Fibroblast of lung (primary cell): ENCODE data around the gene MYO1H. TPM values are rescaled to one million over a fixed set of nuclear protein-coding genes. Genes with fewer than 3 reads are reported as not detected.

Experiments
- DNase-seq, 2 donors: peaks; one replicate each; pipeline versions ENCODE4 v3.0.0 to v3.0.0-alpha.2; 2010; ENCODE audit warnings: low read depth in 2 of 2
- H2AFZ ChIP-seq: 2 replicates; pipeline ENCODE4 v1.5.1; 2012; ENCODE audit warnings: low read length, control low read depth, inconsistent platforms
- H3K27ac ChIP-seq: 2 replicates; pipeline ENCODE4 v1.5.1; 2011; ENCODE audit warnings: low read length, control low read depth; ENCODE audit not compliant: insufficient read depth
- H3K27me3 ChIP-seq: 2 replicates; pipeline ENCODE4 v1.5.1; 2011; ENCODE audit warnings: mild to moderate bottlenecking, low read length; ENCODE audit not compliant: control insufficient read depth, insufficient read depth
- H3K36me3 ChIP-seq: 2 replicates; pipeline ENCODE4 v1.5.1; 2011; ENCODE audit warnings: low read length; ENCODE audit not compliant: control insufficient read depth, insufficient read depth
- H3K4me1 ChIP-seq: 2 replicates; pipeline ENCODE4 v1.5.1; 2011; ENCODE audit warnings: low read length; ENCODE audit not compliant: control insufficient read depth, insufficient read depth; ENCODE audit errors: extremely low read depth
- H3K4me2 ChIP-seq: 2 replicates; pipeline ENCODE4 v1.5.1; 2011; ENCODE audit warnings: low read length, control low read depth; ENCODE audit not compliant: insufficient read depth; ENCODE audit errors: extremely low read depth
- H3K4me3 ChIP-seq, 4 experiments: fragments of 200-600 bp in 1 of 4; sonication (generic) in 1 of 4; replicated peaks in 1 of 4; 2 replicates each; pipeline ENCODE4 v1.5.1; 2011 to 2016; ENCODE audit warnings: low read length in 4 of 4, low read depth in 3 of 4, mild to moderate bottlenecking in 3 of 4, control low read depth in 2 of 4, inconsistent platforms in 1 of 4, mixed read lengths in 1 of 4; ENCODE audit not compliant: insufficient read depth in 1 of 4; ENCODE audit errors: control extremely low read depth in 1 of 4
- H3K79me2 ChIP-seq: 2 replicates; pipeline ENCODE4 v1.5.1; 2012; ENCODE audit warnings: mild to moderate bottlenecking, low read length, inconsistent platforms; ENCODE audit not compliant: control insufficient read depth, insufficient read depth
- H3K9ac ChIP-seq: 2 replicates; pipeline ENCODE4 v1.5.1; 2011; ENCODE audit warnings: mild to moderate bottlenecking, low read length, control low read depth; ENCODE audit not compliant: insufficient read depth
- H3K9me3 ChIP-seq: 2 replicates; pipeline ENCODE4 v1.5.1; 2012; ENCODE audit warnings: low read depth, low read length; ENCODE audit not compliant: control insufficient read depth, insufficient read depth
- H4K20me1 ChIP-seq: 2 replicates; pipeline ENCODE4 v1.5.1; 2011; ENCODE audit warnings: low read length; ENCODE audit not compliant: control insufficient read depth, insufficient read depth; ENCODE audit errors: extremely low read depth
- EZH2 ChIP-seq: IDR thresholded peaks from 2 replicates; pipeline ENCODE4 v1.5.1; 2012; ENCODE audit warnings: low read length, control low read depth, mild to moderate bottlenecking; ENCODE audit errors: missing control alignments
- polyA plus RNA-seq, 2 donors: library from polyadenylated mRNA; depleted of rRNA in 1 of 2; stranded (reverse) in 1 of 2; unstranded in 1 of 2; fragments of >200 nt; gene quantifications; 2 replicates each; pipeline ENCODE4 v1.2.1, GENCODE V29; 2011 to 2012; ENCODE audit warnings: missing spikeins in 1 of 2
- total RNA-seq: library from RNA; depleted of rRNA; stranded (reverse); fragments of >200 nt; gene quantifications from 2 replicates; pipeline ENCODE4 v1.2.1, GENCODE V29; 2014
- TF ChIP-seq, protein P1 (sequence below), 2 donors: IDR thresholded peaks in 1 of 2; conservative IDR thresholded peaks in 1 of 2; 1 replicate in 1 of 2; 2 replicates in 1 of 2; pipeline ENCODE4 v1.5.1; 2011 to 2012; ENCODE audit warnings: low read length in 2 of 2, control low read depth in 1 of 2, inconsistent platforms in 1 of 2, low read depth in 1 of 2, mild to moderate bottlenecking in 1 of 2

Gene MYO1H
- total and polyA plus RNA-seq, 2 donors (not counting 1 experiment from before 2014, with no cell fraction given): 0.07 TPM; not detected in 1

GRCh38 chr12:109304485-109304884, 43.2 kb upstream of the MYO1H start:
- Histone ChIP-seq H3K27me3 (peaks cover 33% of the 10 kb centered on the region), H4K20me1 (no peaks in the 10 kb centered on the region), H3K27ac (no peak overlapping the region), H3K36me3 (no peaks in the 10 kb centered on the region), H2AFZ (no peak overlapping the region), H3K9me3 (no peaks in the 10 kb centered on the region), H3K79me2 (no peaks in the 10 kb centered on the region), H3K4me3 (no peak overlapping the region), H3K4me2 (no peak overlapping the region), H3K9ac (no peak overlapping the region), H3K4me1 (no peaks in the 10 kb centered on the region)
- DNase-seq: no peak
- TF ChIP-seq, protein P1, sequence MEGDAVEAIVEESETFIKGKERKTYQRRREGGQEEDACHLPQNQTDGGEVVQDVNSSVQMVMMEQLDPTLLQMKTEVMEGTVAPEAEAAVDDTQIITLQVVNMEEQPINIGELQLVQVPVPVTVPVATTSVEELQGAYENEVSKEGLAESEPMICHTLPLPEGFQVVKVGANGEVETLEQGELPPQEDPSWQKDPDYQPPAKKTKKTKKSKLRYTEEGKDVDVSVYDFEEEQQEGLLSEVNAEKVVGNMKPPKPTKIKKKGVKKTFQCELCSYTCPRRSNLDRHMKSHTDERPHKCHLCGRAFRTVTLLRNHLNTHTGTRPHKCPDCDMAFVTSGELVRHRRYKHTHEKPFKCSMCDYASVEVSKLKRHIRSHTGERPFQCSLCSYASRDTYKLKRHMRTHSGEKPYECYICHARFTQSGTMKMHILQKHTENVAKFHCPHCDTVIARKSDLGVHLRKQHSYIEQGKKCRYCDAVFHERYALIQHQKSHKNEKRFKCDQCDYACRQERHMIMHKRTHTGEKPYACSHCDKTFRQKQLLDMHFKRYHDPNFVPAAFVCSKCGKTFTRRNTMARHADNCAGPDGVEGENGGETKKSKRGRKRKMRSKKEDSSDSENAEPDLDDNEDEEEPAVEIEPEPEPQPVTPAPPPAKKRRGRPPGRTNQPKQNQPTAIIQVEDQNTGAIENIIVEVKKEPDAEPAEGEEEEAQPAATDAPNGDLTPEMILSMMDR (conservative IDR thresholded peaks at IDR 0.05 in 1 of 2, IDR thresholded peaks at IDR 0.05 in 1 of 2; ENCODE audit: low read depth in 1 of 2, low read length in 2 of 2): no peak
- TF ChIP-seq EZH2: no peak

- Histone ChIP-seq H3K27me3 (peaks cover 40% of the 10 kb centered on the region), H2AFZ (no peak overlapping the region), H3K9ac (no peak overlapping the region), H3K4me2 (no peak overlapping the region), H3K4me1 (no peaks in the 10 kb centered on the region), H3K27ac (no peak overlapping the region), H3K79me2 (no peaks in the 10 kb centered on the region), H3K9me3 (no peaks in the 10 kb centered on the region), H4K20me1 (no peaks in the 10 kb centered on the region), H3K4me3 (no peak overlapping the region), H3K36me3 (no peaks in the 10 kb centered on the region)
- DNase-seq: no peak
- TF ChIP-seq, protein P1 (conservative IDR thresholded peaks at IDR 0.05 in 1 of 2, IDR thresholded peaks at IDR 0.05 in 1 of 2; ENCODE audit: low read depth in 1 of 2, low read length in 2 of 2): no peak
- TF ChIP-seq EZH2: no peak
Observed at GRCh38 chr12:109305547-109305946, 42.2 kb upstream of the MYO1H start.

DNA sequence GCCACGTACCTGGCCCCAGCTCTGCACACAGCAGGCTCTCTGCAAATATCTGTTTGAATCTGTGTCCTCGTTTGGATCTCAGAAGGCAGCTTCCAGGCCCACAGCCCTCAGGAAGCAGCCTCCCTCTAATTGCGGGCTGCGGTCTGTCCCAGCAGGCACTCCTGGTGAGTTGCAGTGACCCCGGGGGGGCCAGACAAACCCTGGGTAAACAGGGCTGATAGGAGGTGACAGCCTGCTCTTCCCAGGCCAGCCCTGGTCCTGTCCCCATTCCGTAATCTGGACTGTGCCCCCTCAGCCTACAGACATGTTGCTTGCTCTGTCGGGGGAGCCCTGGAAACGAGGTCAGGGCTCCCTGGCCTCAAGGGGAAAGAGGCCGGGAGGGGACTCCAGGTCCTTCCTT, 40.6 kb upstream of the MYO1H start:
- Histone ChIP-seq H3K4me1 (no peaks in the 10 kb centered on the region), H3K79me2 (no peaks in the 10 kb centered on the region), H3K4me2 (no peak overlapping the region), H3K4me3 (no peak overlapping the region), H3K9ac (no peak overlapping the region), H4K20me1 (no peaks in the 10 kb centered on the region), H3K9me3 (no peaks in the 10 kb centered on the region), H3K27ac (no peak overlapping the region), H3K27me3 (peaks cover 51% of the 10 kb centered on the region), H3K36me3 (no peaks in the 10 kb centered on the region), H2AFZ (no peak overlapping the region)
- TF ChIP-seq, protein P1 (conservative IDR thresholded peaks at IDR 0.05 in 1 of 2, IDR thresholded peaks at IDR 0.05 in 1 of 2; ENCODE audit: low read depth in 1 of 2, low read length in 2 of 2): no peak
- no peak for TF ChIP-seq EZH2
- no peak for DNase-seq
